Measurements from ENCODE around the gene PRKG1. TPM values are rescaled to one million over a fixed set of nuclear protein-coding genes. Genes with fewer than 3 reads are reported as not detected.

The PRKG1 gene
- total and polyA plus RNA-seq, 7 experiments from 2014 or later, result 0.19 TPM; not detected in 6

GRCh38 chr10:51981731-51982130, 907.4 kb downstream of the PRKG1 start:
- intact Hi-C loops (cut with micrococcal nuclease), result no loop called here
- no peak for ATAC-seq
- Mint-ChIP-seq H3K27ac (no peak overlapping the region), H3K4me1 (no peaks in the 10 kb centered on the region), H3K36me3 (no peaks in the 10 kb centered on the region), H3K27me3 (peaks cover 0 to 12% (median 0%) of the 10 kb centered on the region in 5 donors), H3K4me3 (no peak overlapping the region), H3K9me3 (peaks cover 0 to 19% (median 5%) of the 10 kb centered on the region in 11 donors)
- no peak overlapping the region for H3K27ac ChIP-seq (ENCODE audit: low read depth, low read length)
- H3K4me1 ChIP-seq (ENCODE audit: control insufficient read depth in 2 of 2, insufficient read depth in 2 of 2, low read length in 2 of 2), result no peaks in the 10 kb centered on the region
- DNase-seq, result no peak
- ChIA-PET CTCF (interaction anchor here (0.6 kb wide), 1 partner anchor 22 kb away, joined by 5 read pairs; no protein-coding TSS in a partner anchor), POLR2A (no interaction called here)
- H3K4me3 ChIP-seq (ENCODE audit: low read length), result no peak overlapping the region
- no peaks in the 10 kb centered on the region for H3K9me3 ChIP-seq (ENCODE audit: control insufficient read depth in 2 of 3, low read length in 3 of 3)
- no peaks in the 10 kb centered on the region for H3K27me3 ChIP-seq (ENCODE audit: control insufficient read depth in 2 of 2, insufficient read depth in 2 of 2, low read length in 2 of 2)
- no peaks in the 10 kb centered on the region for H3K36me3 ChIP-seq (ENCODE audit: control insufficient read depth in 2 of 3, insufficient read depth in 3 of 3, low read length in 3 of 3)

GRCh38 chr10:51983481-51983880, 909.2 kb downstream of the PRKG1 start:
- Histone ChIP-seq H3K4me1 (ENCODE audit: control insufficient read depth in 2 of 2, insufficient read depth in 2 of 2, low read length in 2 of 2) (no peaks in the 10 kb centered on the region), H3K36me3 (ENCODE audit: control insufficient read depth in 2 of 3, insufficient read depth in 3 of 3, low read length in 3 of 3) (no peaks in the 10 kb centered on the region), H3K9me3 (ENCODE audit: control insufficient read depth in 2 of 3, low read length in 3 of 3) (no peaks in the 10 kb centered on the region), H3K27me3 (ENCODE audit: control insufficient read depth in 2 of 2, insufficient read depth in 2 of 2, low read length in 2 of 2) (no peaks in the 10 kb centered on the region), H3K4me3 (ENCODE audit: low read length) (no peak overlapping the region), H3K27ac (ENCODE audit: low read depth, low read length) (no peak overlapping the region)
- H3K27ac Mint-ChIP-seq, result no peak overlapping the region
- peaks cover 0 to 12% (median 0%) of the 10 kb centered on the region in 5 donors for H3K27me3 Mint-ChIP-seq
- H3K4me3 Mint-ChIP-seq, result no peak overlapping the region
- no peaks in the 10 kb centered on the region for H3K4me1 Mint-ChIP-seq
- DNase-seq, result no peak
- POLR2A ChIA-PET, result no interaction called here
- H3K36me3 Mint-ChIP-seq, result no peaks in the 10 kb centered on the region
- intact Hi-C loops (cut with micrococcal nuclease), result no loop called here
- H3K9me3 Mint-ChIP-seq, result peaks cover 0 to 19% (median 5%) of the 10 kb centered on the region in 11 donors
- CTCF ChIA-PET, result no interaction called here
- no peak for ATAC-seq

GRCh38 chr10:51985336-51985735, 911.0 kb downstream of the PRKG1 start:
- Histone ChIP-seq H3K4me1 (ENCODE audit: control insufficient read depth in 2 of 2, insufficient read depth in 2 of 2, low read length in 2 of 2) (no peaks in the 10 kb centered on the region), H3K36me3 (ENCODE audit: control insufficient read depth in 2 of 3, insufficient read depth in 3 of 3, low read length in 3 of 3) (no peaks in the 10 kb centered on the region), H3K4me3 (ENCODE audit: low read length) (no peak overlapping the region), H3K27me3 (ENCODE audit: control insufficient read depth in 2 of 2, insufficient read depth in 2 of 2, low read length in 2 of 2) (no peaks in the 10 kb centered on the region), H3K27ac (ENCODE audit: low read depth, low read length) (no peak overlapping the region), H3K9me3 (ENCODE audit: control insufficient read depth in 2 of 3, low read length in 3 of 3) (no peaks in the 10 kb centered on the region)
- CTCF ChIA-PET, result no interaction called here
- ATAC-seq (no peak), DNase-seq (no peak)
- Mint-ChIP-seq H3K4me3 (no peak overlapping the region), H3K27ac (no peak overlapping the region), H3K36me3 (no peaks in the 10 kb centered on the region), H3K27me3 (peaks cover 0 to 8% (median 0%) of the 10 kb centered on the region in 5 donors), H3K4me1 (no peaks in the 10 kb centered on the region), H3K9me3 (peaks cover 0 to 10% (median 3%) of the 10 kb centered on the region in 11 donors)
- intact Hi-C loops (cut with micrococcal nuclease), result no loop called here
- POLR2A ChIA-PET, result no interaction called here

GRCh38 chr10:51986516-51986915, 912.2 kb downstream of the PRKG1 start:
- ChIA-PET CTCF (no interaction called here), POLR2A (no interaction called here)
- intact Hi-C loops (cut with micrococcal nuclease), result no loop called here
- no peak overlapping the region for H3K27ac ChIP-seq (ENCODE audit: low read depth, low read length)
- no peaks in the 10 kb centered on the region for H3K4me1 Mint-ChIP-seq
- no peaks in the 10 kb centered on the region for H3K4me1 ChIP-seq (ENCODE audit: control insufficient read depth in 2 of 2, insufficient read depth in 2 of 2, low read length in 2 of 2)
- peaks cover 0 to 6% (median 3%) of the 10 kb centered on the region in 11 donors for H3K9me3 Mint-ChIP-seq
- H3K36me3 ChIP-seq (ENCODE audit: control insufficient read depth in 2 of 3, insufficient read depth in 3 of 3, low read length in 3 of 3), result no peaks in the 10 kb centered on the region
- ATAC-seq (no peak), DNase-seq (no peak)
- H3K4me3 Mint-ChIP-seq, result no peak overlapping the region
- no peaks in the 10 kb centered on the region for H3K36me3 Mint-ChIP-seq
- no peaks in the 10 kb centered on the region for H3K27me3 ChIP-seq (ENCODE audit: control insufficient read depth in 2 of 2, insufficient read depth in 2 of 2, low read length in 2 of 2)
- H3K27me3 Mint-ChIP-seq, result peaks cover 0 to 4% (median 0%) of the 10 kb centered on the region in 5 donors
- no peaks in the 10 kb centered on the region for H3K9me3 ChIP-seq (ENCODE audit: control insufficient read depth in 2 of 3, low read length in 3 of 3)
- no peak overlapping the region for H3K4me3 ChIP-seq (ENCODE audit: low read length)
- H3K27ac Mint-ChIP-seq, result no peak overlapping the region

- no peak overlapping the region for H3K27ac ChIP-seq (ENCODE audit: low read depth, low read length)
- DNase-seq, result no peak
- H3K4me3 ChIP-seq (ENCODE audit: low read length), result no peak overlapping the region
- ATAC-seq, result no peak
- H3K4me3 Mint-ChIP-seq, result no peak overlapping the region
- peaks cover 0 to 6% (median 4%) of the 10 kb centered on the region in 5 donors for H3K27me3 Mint-ChIP-seq
- H3K36me3 Mint-ChIP-seq, result no peaks in the 10 kb centered on the region
- ChIA-PET CTCF (no interaction called here), POLR2A (no interaction called here)
- H3K9me3 Mint-ChIP-seq, result peaks cover 0 to 6% (median 0%) of the 10 kb centered on the region in 11 donors
- H3K4me1 Mint-ChIP-seq, result no peaks in the 10 kb centered on the region
- H3K27me3 ChIP-seq (ENCODE audit: control insufficient read depth in 2 of 2, insufficient read depth in 2 of 2, low read length in 2 of 2), result no peaks in the 10 kb centered on the region
- H3K4me1 ChIP-seq (ENCODE audit: control insufficient read depth in 2 of 2, insufficient read depth in 2 of 2, low read length in 2 of 2), result no peaks in the 10 kb centered on the region
- intact Hi-C loops (cut with micrococcal nuclease), result no loop called here
- H3K36me3 ChIP-seq (ENCODE audit: control insufficient read depth in 2 of 3, insufficient read depth in 3 of 3, low read length in 3 of 3), result no peaks in the 10 kb centered on the region
- no peaks in the 10 kb centered on the region for H3K9me3 ChIP-seq (ENCODE audit: control insufficient read depth in 2 of 3, low read length in 3 of 3)
- no peak overlapping the region for H3K27ac Mint-ChIP-seq
Measured at GRCh38 chr10:51993475-51993874, 919.2 kb downstream of the PRKG1 start.

GRCh38 chr10:51999096-51999495, 924.8 kb downstream of the PRKG1 start:
- H3K4me3 Mint-ChIP-seq, result no peak overlapping the region
- no peak overlapping the region for H3K27ac Mint-ChIP-seq
- no peaks in the 10 kb centered on the region for H3K4me1 Mint-ChIP-seq

GRCh38 chr10:52004342-52004949, 930.2 kb downstream of the PRKG1 start:
- Mint-ChIP-seq H3K27me3 (peaks cover 0 to 7% (median 5%) of the 10 kb centered on the region in 5 donors), H3K27ac (no peak overlapping the region), H3K9me3 (peaks cover 0 to 15% (median 3%) of the 10 kb centered on the region in 11 donors), H3K4me3 (no peak overlapping the region), H3K36me3 (no peaks in the 10 kb centered on the region), H3K4me1 (no peaks in the 10 kb centered on the region)
- no peaks in the 10 kb centered on the region for H3K27me3 ChIP-seq (ENCODE audit: control insufficient read depth in 2 of 2, insufficient read depth in 2 of 2, low read length in 2 of 2)
- no peaks in the 10 kb centered on the region for H3K9me3 ChIP-seq (ENCODE audit: control insufficient read depth in 2 of 3, low read length in 3 of 3)
- H3K4me1 ChIP-seq (ENCODE audit: control insufficient read depth in 2 of 2, insufficient read depth in 2 of 2, low read length in 2 of 2), result no peaks in the 10 kb centered on the region
- no peak overlapping the region for H3K4me3 ChIP-seq (ENCODE audit: low read length)
- intact Hi-C loops (cut with micrococcal nuclease), result loop anchor here (1.0 kb wide), 2 partner anchors 615 to 1003 kb away; no protein-coding TSS in a partner anchor
- no peaks in the 10 kb centered on the region for H3K36me3 ChIP-seq (ENCODE audit: control insufficient read depth in 2 of 3, insufficient read depth in 3 of 3, low read length in 3 of 3)
- ChIA-PET CTCF (no interaction called here), POLR2A (no interaction called here)
- H3K27ac ChIP-seq (ENCODE audit: low read depth, low read length), result no peak overlapping the region
- DNase-seq, result no peak
- no peak for ATAC-seq

More at GRCh38 chr10:51999096-51999495, 924.8 kb downstream of the PRKG1 start:
- Histone ChIP-seq H3K4me1 (ENCODE audit: control insufficient read depth in 2 of 2, insufficient read depth in 2 of 2, low read length in 2 of 2) (no peaks in the 10 kb centered on the region), H3K4me3 (ENCODE audit: low read length) (no peak overlapping the region), H3K9me3 (ENCODE audit: control insufficient read depth in 2 of 3, low read length in 3 of 3) (no peaks in the 10 kb centered on the region), H3K27ac (ENCODE audit: low read depth, low read length) (no peak overlapping the region), H3K36me3 (ENCODE audit: control insufficient read depth in 2 of 3, insufficient read depth in 3 of 3, low read length in 3 of 3) (no peaks in the 10 kb centered on the region), H3K27me3 (ENCODE audit: control insufficient read depth in 2 of 2, insufficient read depth in 2 of 2, low read length in 2 of 2) (no peaks in the 10 kb centered on the region)
- DNase-seq, result no peak
- ChIA-PET CTCF (no interaction called here), POLR2A (no interaction called here)
- ATAC-seq, result no peak
- H3K9me3 Mint-ChIP-seq, result peaks cover 0 to 1% (median 0%) of the 10 kb centered on the region in 11 donors
- H3K27me3 Mint-ChIP-seq, result peaks cover 3 to 7% (median 4%) of the 10 kb centered on the region in 5 donors
- intact Hi-C loops (cut with micrococcal nuclease), result no loop called here
- no peaks in the 10 kb centered on the region for H3K36me3 Mint-ChIP-seq

All from naive thymus-derived CD4-positive, alpha-beta T cell (primary cell).